BE2C (cell line): ENCODE measurements around the gene EGLN2.
"Not testable (repeated sequence)": the region's sequence is repeated elsewhere in the genome, so short reads cannot be mapped to it uniquely, and the experiment has no call there.

Experiments used
- DNase-seq: peaks from one replicate; pipeline ENCODE4 v3.0.0-alpha.2; 2020
- H3K27me3 ChIP-seq: fragments of 250-450 bp; sonication (Bioruptor Pico); 2 replicates; pipeline ENCODE4 v1.5.1; 2020; ENCODE audit warnings: mild to moderate bottlenecking
- H3K36me3 ChIP-seq: fragments of 250-450 bp; sonication (Bioruptor Pico); 2 replicates; pipeline ENCODE4 v1.5.1; 2020; ENCODE audit warnings: mild to moderate bottlenecking
- H3K4me1 ChIP-seq: fragments of 250-450 bp; sonication (Bioruptor Pico); 2 replicates; pipeline ENCODE4 v1.5.1; 2020
- H3K4me3 ChIP-seq: 2 replicates; pipeline ENCODE4 v1.5.1; 2011; ENCODE audit warnings: low read depth, low read length
- H3K9me3 ChIP-seq: fragments of 250-450 bp; sonication (Bioruptor Pico); 2 replicates; pipeline ENCODE4 v1.5.1; 2020
- TF ChIP-seq, protein P1 (sequence below): IDR thresholded peaks from 2 replicates; pipeline ENCODE4 v1.5.1; 2012; ENCODE audit warnings: mild to moderate bottlenecking, low read depth, low read length

EGLN2 gene

DNA sequence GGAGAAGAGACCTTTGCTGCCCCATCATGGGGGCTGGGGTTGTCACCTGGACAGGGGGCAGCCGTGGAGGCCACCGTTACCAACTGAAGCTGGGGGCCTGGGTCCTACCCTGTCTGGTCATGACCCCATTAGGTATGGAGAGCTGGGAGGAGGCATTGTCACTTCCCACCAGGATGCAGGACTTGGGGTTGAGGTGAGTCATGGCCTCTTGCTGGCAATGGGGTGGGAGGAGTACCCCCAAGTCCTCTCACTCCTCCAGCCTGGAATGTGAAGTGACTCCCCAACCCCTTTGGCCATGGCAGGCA, 9.0 kb downstream of the EGLN2 start:
- TF ChIP-seq, protein P1, sequence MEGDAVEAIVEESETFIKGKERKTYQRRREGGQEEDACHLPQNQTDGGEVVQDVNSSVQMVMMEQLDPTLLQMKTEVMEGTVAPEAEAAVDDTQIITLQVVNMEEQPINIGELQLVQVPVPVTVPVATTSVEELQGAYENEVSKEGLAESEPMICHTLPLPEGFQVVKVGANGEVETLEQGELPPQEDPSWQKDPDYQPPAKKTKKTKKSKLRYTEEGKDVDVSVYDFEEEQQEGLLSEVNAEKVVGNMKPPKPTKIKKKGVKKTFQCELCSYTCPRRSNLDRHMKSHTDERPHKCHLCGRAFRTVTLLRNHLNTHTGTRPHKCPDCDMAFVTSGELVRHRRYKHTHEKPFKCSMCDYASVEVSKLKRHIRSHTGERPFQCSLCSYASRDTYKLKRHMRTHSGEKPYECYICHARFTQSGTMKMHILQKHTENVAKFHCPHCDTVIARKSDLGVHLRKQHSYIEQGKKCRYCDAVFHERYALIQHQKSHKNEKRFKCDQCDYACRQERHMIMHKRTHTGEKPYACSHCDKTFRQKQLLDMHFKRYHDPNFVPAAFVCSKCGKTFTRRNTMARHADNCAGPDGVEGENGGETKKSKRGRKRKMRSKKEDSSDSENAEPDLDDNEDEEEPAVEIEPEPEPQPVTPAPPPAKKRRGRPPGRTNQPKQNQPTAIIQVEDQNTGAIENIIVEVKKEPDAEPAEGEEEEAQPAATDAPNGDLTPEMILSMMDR = no peak
- Histone ChIP-seq H3K27me3 (no peaks in the 10 kb centered on the region), H3K9me3 (no peaks in the 10 kb centered on the region), H3K4me1 (peaks cover 25% of the 10 kb centered on the region), H3K4me3 (no peak overlapping the region), H3K36me3 (peaks cover 34% of the 10 kb centered on the region)
- no peak for DNase-seq

DNA sequence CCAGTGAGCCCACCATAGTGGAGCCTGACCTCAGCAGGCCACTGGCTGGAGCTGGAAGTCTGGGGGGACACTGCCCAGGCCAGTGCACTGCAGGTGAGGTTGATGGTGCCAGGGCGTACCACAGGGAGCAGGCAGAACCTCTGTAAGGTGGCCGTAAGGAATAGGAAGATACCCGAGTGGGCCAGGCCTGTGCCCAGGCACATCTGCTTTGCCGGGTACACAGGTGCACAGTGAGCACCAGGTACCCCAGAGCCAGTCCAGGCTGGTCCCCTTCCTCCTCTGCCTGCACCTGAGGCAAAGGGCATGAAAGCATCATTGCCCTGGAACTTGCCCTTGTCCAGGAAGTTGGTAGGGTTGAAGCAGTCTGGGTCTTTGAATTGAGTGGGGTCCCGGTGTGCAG, 9.5 kb downstream of the EGLN2 start:
- Histone ChIP-seq H3K4me1 (peaks cover 20% of the 10 kb centered on the region), H3K36me3 (peaks cover 30% of the 10 kb centered on the region)
- no peak for DNase-seq

DNA sequence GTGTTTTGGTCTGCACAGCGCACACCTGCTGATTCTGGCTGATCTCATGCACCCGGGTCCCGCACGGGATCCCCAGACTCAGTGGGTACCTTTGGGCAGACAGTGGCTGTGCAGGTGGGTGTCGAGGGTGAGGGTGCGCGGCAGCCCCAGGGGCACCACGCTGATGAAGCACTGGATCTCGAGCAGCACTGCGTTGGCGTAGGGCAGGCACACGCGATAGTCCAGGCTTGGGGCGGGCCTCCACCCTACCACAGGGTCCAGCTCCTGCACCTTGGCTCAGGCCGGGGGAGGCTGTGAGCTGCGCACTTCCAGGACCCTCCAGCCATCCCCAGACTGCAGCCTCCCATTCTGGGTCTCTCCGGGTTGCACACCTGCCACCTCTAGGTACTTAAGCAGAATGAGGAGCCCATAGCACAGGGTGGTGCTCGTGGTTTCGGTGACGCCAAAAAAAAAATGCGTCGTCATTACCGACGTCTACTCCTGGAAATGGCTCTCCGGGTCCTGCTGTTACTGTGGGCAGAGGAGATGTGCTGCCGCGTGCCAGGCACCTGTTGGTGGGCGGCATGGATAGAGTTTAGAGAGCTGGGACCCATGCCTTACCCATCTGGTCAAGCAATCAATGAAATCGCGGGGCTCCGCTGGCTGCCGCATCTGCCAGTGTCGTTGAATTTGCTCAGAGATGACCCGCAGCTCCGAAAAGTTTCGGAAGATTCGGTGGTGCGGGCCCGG, 10.5 kb downstream of the EGLN2 start:
- TF ChIP-seq, protein P1 = no peak
- Histone ChIP-seq H3K27me3 (no peaks in the 10 kb centered on the region), H3K4me3 (no peak overlapping the region), H3K4me1 (peaks cover 11% of the 10 kb centered on the region), H3K36me3 (peaks cover 27% of the 10 kb centered on the region), H3K9me3 (no peaks in the 10 kb centered on the region)
- DNase-seq = no peak

More for the DNA sequence above, 9.5 kb downstream of the EGLN2 start:
- TF ChIP-seq, protein P1 = no peak
- Histone ChIP-seq H3K4me3 (no peak overlapping the region), H3K9me3 (no peaks in the 10 kb centered on the region), H3K27me3 (no peaks in the 10 kb centered on the region)

DNA sequence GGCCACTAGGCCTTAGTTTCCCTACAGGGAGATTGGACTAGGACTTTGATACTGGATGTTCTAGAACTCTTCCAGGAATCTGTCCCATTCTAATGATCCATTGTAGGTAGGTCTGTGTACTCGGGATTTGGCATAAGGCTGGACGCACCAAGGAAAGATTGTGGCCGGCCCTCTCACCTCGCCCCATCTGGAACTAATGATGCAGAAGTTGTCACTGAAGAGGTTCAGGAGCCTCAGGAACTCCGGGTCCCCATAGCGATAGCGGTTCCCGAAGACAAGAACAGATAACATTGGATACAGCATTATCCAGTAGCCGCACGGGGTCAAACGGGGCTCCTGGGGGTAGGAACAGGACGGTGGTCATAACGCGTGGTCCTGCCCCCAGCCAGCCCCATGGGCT, 11.2 kb downstream of the EGLN2 start:
- DNase-seq = no peak
- Histone ChIP-seq H3K36me3 (peaks cover 27% of the 10 kb centered on the region), H3K9me3 (no peaks in the 10 kb centered on the region), H3K4me1 (peaks cover 6% of the 10 kb centered on the region), H3K4me3 (no peak overlapping the region), H3K27me3 (no peaks in the 10 kb centered on the region)
- TF ChIP-seq, protein P1 = no peak

DNA sequence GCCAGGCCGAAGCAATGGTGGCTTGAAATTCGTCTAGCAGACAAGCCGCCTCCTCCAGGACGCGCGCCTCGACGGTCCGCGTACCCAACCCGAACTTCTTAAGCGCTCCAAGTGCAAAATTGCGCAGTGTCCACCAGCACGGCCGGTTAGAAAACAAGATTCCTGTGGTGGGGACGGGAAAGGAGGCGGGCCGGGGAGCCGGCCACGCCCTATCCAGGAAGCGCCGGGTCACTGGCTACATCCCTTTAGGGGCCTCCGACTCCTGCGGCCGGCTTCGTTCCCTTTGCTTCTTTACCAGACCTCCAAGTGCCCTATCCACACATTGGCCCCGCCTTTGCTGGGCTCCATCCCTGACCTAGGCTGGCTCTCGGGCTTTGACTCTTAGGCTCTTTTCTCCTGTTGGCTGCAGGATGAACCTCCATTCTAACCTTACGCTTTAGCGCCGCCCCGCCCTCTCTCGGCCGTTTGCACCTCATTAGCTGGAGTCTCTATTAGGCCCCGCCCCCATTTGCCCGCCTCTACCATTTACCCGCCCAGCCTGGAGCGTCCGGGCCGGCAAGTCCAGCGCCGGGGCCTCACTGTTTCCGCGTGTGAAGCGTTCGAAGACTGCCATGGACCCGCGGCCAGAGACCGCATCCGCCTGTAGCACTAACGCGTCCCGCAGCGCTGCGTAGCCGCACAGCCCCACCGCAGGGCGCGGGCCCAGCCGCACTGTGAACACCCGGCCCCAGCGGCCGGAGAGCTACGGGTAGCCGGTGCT, 11.8 kb downstream of the EGLN2 start:
- Histone ChIP-seq H3K36me3 (peaks cover 27% of the 10 kb centered on the region), H3K4me3 (peak overlapping the region; percentile 51)
- not testable (repeated sequence) for H3K9me3 ChIP-seq, H3K4me1 ChIP-seq, H3K27me3 ChIP-seq
- DNase-seq = peak; percentile 71

DNA sequence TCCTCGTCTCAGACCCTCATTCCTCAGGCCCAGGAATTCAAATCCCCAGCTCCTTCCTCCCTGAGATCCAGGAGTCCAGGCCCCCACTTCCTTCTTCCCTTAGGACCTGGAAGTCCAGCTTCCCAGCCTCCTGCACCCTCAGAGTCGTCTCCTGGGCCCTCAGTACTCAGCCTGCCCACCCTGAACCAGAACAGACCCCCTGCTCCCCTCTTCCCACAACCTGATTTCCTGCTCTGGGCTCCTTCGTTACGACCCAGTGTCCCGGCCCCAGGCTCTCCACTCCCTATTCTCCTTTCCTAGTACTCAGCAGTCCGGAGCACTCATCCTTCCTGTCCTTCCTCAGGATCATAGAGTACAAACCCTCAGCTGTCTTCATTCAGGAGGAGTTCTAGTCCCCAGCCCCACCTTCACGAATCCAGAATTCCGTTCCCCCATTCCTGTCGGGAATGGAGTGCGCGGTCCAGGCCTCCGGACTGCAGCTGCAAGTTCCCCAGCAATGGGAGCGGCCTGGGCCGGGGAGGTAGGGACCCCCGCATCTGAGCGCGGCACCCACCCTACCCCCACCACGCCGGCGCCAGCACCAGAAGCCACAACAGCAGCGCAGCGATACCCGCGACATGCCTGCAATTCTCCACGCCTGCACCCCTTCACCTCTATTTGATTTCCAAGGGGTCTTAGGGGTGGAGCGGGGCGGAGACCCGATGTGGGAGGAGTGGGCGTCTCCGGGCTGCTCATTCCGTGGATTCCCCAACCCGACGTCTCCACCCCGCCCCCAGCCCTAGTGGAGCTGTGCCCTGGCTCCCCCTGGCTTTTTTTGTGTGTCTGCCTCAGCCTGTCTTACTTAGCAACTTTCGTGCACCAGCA, 12.7 kb downstream of the EGLN2 start:
- H3K4me3 ChIP-seq = peak overlapping the region; percentile 26
- H3K4me1 ChIP-seq = peaks cover 3% of the 10 kb centered on the region; the same call in 1 of the 2 replicates
- H3K27me3 ChIP-seq = no peaks in the 10 kb centered on the region
- DNase-seq = no peak
- no peaks in the 10 kb centered on the region for H3K9me3 ChIP-seq
- H3K36me3 ChIP-seq = peaks cover 27% of the 10 kb centered on the region
- TF ChIP-seq, protein P1 = no peak

DNA sequence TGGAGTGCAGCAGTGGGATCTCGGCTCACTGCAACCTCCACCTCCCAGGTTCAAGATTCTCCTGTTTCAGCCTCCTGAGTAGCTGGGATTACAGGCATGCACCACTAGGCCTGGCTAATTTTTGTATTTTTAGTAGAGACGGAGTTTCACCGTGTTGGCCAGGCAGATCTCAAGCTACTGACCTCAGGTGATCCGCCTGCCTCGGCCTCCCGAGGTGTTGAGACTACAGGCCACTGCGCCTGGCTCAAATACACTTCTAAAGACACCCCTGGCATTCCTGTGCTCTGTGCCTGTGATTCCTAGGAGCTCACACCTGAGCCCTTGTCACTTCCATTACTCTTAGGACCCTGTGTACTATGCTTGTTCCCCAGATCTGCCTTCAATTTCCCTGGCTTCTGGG, 13.6 kb downstream of the EGLN2 start:
- not testable (repeated sequence) for H3K27me3 ChIP-seq, H3K4me1 ChIP-seq, H3K9me3 ChIP-seq, H3K4me3 ChIP-seq, DNase-seq
- H3K36me3 ChIP-seq = peaks cover 21% of the 10 kb centered on the region
